Memory B cell (primary cell): ENCODE results near the gene SH3TC1.

Experiments used
- ATAC-seq: fragments of 150-1000 bp; cut with Tn5 transposase; 2 replicates; pipeline ENCODE4 v1.10.0; 2021; ENCODE audit warnings: low read depth, mild to moderate bottlenecking, moderate library complexity
- DNase-seq, 2 donors: peaks; one replicate each; pipeline ENCODE4 v3.0.0; 2022; ENCODE audit warnings: low spot score in 2 of 2
- H3K27ac Mint-ChIP-seq: one replicate; pipeline ENCODE4 v1.8.0; 2022; ENCODE audit warnings: mild to moderate bottlenecking, moderate library complexity, mixed read lengths
- H3K27me3 Mint-ChIP-seq: one replicate; pipeline ENCODE4 v1.8.0; 2022; ENCODE audit warnings: mixed read lengths
- H3K36me3 Mint-ChIP-seq: one replicate; pipeline ENCODE4 v1.8.0; 2022; ENCODE audit warnings: mild to moderate bottlenecking, mixed read lengths
- H3K4me1 Mint-ChIP-seq: one replicate; pipeline ENCODE4 v1.8.0; 2022; ENCODE audit warnings: mixed read lengths
- H3K4me3 Mint-ChIP-seq: one replicate; pipeline ENCODE4 v1.8.0; 2022; ENCODE audit warnings: mild to moderate bottlenecking, moderate library complexity, mixed read lengths
- H3K9me3 Mint-ChIP-seq: one replicate; pipeline ENCODE4 v1.8.0; 2022; ENCODE audit warnings: mixed read lengths

SH3TC1 gene

DNA sequence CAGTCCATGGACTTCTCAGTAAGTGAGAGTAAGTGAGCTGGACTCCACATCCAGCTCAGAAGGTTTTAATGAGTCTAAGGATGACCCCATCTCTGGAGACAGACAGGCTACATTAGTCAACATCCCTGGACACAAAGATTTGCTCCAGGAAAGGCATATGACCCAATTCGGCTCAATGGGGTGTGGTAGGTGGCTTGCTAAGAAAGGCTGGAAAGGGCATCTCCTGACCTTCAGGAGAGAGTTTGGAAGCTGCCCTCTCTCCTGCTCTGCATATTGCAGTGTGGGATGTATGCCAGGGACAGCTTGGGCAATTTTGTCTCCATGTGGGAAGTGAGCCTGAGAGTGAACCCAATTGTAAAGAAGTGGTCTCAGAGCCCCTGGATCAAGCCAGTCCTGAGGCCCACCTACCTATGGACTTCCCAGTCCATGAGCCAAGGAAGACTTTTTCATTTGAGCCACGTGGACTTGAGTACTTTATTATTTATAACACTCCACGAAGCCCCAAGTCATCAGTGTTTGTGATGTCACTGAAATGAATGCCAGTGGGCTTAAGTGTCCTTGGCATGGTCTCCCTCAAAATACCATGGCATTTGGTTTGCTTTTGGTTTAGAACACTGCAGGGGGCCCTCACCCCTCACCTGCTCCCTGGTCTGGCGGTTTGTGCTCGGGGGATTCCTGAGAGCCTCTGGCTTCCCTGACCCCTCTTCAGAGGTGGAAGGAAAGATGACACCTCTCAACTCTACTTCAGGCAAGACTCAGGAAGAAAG, 30.1 kb upstream of the SH3TC1 start:
- Mint-ChIP-seq H3K9me3 (peaks cover 10% of the 10 kb centered on the region), H3K27ac (no peak overlapping the region), H3K4me3 (no peak overlapping the region), H3K36me3 (no peaks in the 10 kb centered on the region), H3K27me3 (peaks cover 4% of the 10 kb centered on the region), H3K4me1 (peaks cover 37% of the 10 kb centered on the region)
- no peak for DNase-seq
- ATAC-seq: no peak

DNA sequence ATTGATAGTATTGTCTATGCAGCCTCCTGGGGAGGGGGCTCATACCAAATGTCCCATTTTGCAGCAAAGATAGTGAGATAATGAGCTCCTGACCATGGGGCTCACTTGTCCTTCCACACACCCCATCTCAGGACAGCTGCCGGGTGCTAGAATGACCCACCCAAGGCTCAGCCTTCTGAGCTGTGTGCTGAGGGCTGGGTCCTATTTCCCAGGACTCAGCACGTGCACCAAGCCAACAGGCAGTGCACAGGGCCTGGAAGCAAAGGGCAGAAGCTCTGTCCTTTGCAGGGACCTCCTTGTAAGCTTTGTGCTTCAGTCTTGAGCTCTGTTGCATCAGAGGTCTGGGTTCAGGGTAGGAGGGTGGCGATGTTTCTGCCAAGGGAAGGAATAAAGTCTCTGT, 29.3 kb upstream of the SH3TC1 start:
- no peaks in the 10 kb centered on the region for H3K36me3 Mint-ChIP-seq
- H3K9me3 Mint-ChIP-seq: peaks cover 10% of the 10 kb centered on the region
- no peak overlapping the region for H3K27ac Mint-ChIP-seq
- peaks cover 4% of the 10 kb centered on the region for H3K27me3 Mint-ChIP-seq
- no peak for ATAC-seq
- no peak for DNase-seq
- no peak overlapping the region for H3K4me3 Mint-ChIP-seq
- H3K4me1 Mint-ChIP-seq: peaks cover 31% of the 10 kb centered on the region

DNA sequence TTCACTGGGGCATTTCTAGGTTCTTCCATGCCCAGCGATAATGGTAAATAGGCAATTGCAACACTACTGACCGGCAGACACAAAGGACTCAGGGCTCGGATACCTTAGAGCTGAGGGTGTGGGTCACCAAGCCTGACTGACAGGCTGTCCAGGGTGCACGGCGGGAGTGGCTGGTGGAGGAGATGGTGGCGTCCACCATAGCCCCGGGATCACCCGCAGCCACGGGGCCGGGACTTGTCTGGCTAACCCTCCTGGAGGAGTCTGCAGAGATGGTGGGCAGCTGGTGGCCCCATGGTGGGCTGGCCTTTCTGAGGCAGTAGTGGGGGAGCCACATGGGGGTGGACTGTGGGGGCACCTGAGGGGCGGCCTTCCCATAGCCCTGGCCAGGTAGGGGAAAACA, 28.7 kb upstream of the SH3TC1 start:
- H3K36me3 Mint-ChIP-seq: no peaks in the 10 kb centered on the region
- no peak overlapping the region for H3K4me3 Mint-ChIP-seq
- H3K9me3 Mint-ChIP-seq: peaks cover 10% of the 10 kb centered on the region
- H3K27me3 Mint-ChIP-seq: peaks cover 4% of the 10 kb centered on the region
- ATAC-seq (no peak), DNase-seq (no peak)
- H3K4me1 Mint-ChIP-seq: peaks cover 28% of the 10 kb centered on the region
- H3K27ac Mint-ChIP-seq: no peak overlapping the region

DNA sequence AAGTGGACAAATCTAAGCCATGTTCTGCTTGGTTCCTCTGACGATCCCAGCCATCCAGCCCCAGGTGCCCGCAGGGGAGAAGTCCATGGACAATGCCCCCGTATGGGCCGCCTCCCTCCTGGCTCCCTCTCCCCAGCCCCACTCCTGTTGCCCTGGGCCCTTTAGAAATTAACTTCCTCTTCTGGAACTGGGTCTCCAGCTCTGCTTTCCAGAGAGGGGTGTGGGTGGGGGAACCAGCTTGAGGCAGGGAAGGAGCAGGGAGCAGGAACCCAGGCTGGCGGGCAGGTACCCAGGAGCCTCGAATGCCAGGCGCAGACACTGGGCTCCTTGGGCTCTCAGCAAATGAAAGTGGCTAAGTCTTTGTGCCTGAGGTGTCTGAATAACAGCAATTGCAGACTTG, 27.8 kb upstream of the SH3TC1 start:
- H3K27me3 Mint-ChIP-seq: peaks cover 4% of the 10 kb centered on the region
- ATAC-seq: no peak
- H3K36me3 Mint-ChIP-seq: no peaks in the 10 kb centered on the region
- H3K27ac Mint-ChIP-seq: peak overlapping the region; percentile 74
- no peak for DNase-seq
- peaks cover 8% of the 10 kb centered on the region for H3K9me3 Mint-ChIP-seq
- H3K4me3 Mint-ChIP-seq: peak overlapping the region; percentile 81
- peaks cover 24% of the 10 kb centered on the region for H3K4me1 Mint-ChIP-seq

DNA sequence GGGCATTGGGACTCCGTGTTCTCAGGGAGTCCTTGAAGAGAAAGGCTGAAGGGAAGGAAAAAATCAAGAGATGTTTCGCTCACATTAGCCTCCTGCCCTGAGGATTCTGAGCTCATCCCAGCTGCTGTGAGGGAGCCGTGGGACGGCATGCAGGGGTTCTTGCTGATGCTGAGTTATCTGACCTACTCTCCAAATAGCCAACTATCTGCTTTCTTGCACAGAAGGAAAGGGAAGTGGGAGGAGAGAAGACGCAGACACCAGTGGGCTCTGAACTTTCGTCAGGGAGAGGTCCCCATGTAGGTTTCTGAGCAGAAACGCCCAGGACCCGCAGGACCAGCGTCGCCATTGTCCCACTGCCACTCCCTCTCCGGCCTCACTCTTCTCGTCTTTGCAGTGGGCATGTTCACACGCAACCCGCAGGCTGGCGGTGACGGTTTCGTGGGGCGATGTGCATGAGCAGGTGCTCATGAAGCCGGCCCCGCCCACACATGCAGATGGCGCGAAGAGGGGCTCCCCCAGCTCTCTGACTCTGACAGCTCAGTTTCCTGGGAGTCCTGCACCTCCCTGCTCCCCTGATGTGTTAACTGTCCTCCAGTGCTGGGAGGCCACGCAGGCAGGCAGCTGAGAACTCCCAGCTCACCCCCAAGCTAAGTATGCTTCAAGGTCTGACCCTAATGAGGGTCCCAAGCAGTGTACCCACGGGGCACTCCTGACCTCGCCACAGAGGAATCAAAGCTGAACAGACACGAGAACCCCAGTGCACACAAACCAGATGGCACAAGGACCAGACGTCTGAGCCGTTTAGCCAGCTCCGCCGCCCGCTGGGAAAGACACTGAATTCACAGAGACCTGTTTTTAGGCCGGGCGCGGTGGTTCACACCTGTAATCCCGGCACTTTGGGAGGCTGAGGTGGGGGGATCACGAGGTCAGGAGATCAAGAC, 26.8 kb upstream of the SH3TC1 start:
- H3K36me3 Mint-ChIP-seq: no peaks in the 10 kb centered on the region
- H3K4me1 Mint-ChIP-seq: peaks cover 20% of the 10 kb centered on the region
- ATAC-seq (peak; percentile 89), DNase-seq (peak; percentile 69 to 72)
- peaks cover 4% of the 10 kb centered on the region for H3K27me3 Mint-ChIP-seq
- H3K4me3 Mint-ChIP-seq: peak overlapping the region; percentile 81
- H3K9me3 Mint-ChIP-seq: peaks cover 2% of the 10 kb centered on the region
- peak overlapping the region; percentile 74 for H3K27ac Mint-ChIP-seq

DNA sequence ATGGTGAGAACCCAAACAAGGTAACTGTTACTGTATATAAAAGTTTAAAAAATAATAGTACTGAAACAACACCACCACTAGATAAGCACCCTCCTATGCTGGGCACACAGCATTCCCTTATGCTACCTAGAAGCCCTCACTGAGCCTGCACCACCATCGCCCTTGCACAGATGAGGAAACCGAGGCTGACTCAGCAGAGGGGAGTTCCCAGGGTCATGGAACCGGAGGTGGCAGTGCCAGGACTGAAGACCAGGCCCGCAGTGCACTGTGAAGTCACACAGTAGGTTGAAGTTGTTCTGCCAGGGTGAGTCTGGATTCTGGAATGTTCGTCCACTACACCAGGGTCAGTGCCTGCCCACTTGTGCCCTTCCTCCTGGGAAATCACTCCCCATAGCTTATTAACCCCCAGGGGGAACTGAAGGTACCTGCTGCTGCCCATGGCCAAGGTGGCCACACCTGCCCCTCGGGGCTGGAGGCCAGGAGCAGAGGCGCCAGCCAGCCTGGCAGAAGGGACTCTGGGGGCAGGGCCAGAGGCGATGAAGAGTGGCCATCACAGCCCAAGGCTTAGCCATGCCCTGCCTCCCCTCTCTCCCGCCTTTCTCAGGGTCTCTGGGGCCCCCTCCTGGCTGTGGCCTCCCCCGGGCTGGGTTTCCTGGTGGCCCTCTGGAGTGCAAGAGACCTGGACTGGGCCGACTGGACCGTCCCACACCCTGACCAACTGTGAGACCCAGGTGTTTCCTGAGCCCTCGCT, 25.4 kb upstream of the SH3TC1 start:
- H3K9me3 Mint-ChIP-seq: no peaks in the 10 kb centered on the region
- DNase-seq: no peak
- no peak overlapping the region for H3K27ac Mint-ChIP-seq
- H3K4me1 Mint-ChIP-seq: peaks cover 18% of the 10 kb centered on the region
- ATAC-seq: no peak
- H3K27me3 Mint-ChIP-seq: peaks cover 4% of the 10 kb centered on the region
- H3K36me3 Mint-ChIP-seq: no peaks in the 10 kb centered on the region
- H3K4me3 Mint-ChIP-seq: no peak overlapping the region

DNA sequence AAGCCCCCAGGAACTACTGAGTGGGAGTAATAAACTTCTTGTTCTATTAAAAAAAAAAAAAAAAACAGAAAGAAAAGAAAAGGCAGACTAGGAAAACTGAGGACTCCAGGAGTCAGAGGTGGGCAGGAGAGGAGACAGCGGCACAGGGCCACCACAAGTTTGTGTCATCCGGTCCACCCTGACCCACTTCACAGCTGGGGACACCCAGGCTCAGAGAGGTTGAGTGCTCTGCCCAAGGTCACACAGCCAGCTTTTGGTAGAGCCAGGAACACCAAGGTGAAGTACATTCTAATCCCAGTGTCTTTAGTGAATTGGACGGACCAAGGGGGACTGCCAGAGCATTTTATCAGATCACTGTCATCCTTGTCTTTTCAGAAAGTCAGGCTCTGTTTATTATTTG, 24.1 kb upstream of the SH3TC1 start:
- peaks cover 4% of the 10 kb centered on the region for H3K27me3 Mint-ChIP-seq
- ATAC-seq (no peak), DNase-seq (no peak)
- peaks cover 18% of the 10 kb centered on the region for H3K4me1 Mint-ChIP-seq
- no peak overlapping the region for H3K4me3 Mint-ChIP-seq
- H3K36me3 Mint-ChIP-seq: no peaks in the 10 kb centered on the region
- no peaks in the 10 kb centered on the region for H3K9me3 Mint-ChIP-seq
- H3K27ac Mint-ChIP-seq: no peak overlapping the region

DNA sequence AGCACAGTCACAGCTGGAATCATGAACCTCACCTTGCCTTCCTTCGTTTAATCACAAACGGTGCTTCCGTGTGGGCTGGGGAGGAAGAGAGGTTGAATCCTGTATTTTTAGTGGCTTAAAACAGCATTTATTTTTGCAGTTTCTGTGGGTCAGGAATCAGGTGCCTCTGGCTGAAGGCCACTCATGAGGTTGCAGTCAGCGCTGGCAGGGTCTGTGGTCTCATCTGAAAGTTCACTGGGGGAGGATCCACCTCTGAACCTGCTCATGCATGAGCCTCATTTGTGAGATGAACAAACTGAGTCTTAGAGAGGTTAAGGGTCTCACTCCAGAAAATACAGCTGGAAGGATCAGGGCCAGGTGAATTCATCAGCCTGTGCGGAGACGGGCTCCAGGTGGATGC, 23.4 kb upstream of the SH3TC1 start:
- DNase-seq: no peak
- Mint-ChIP-seq H3K27me3 (peaks cover 4% of the 10 kb centered on the region), H3K4me3 (no peak overlapping the region), H3K36me3 (no peaks in the 10 kb centered on the region), H3K27ac (no peak overlapping the region), H3K4me1 (peaks cover 18% of the 10 kb centered on the region), H3K9me3 (no peaks in the 10 kb centered on the region)
- no peak for ATAC-seq

DNA sequence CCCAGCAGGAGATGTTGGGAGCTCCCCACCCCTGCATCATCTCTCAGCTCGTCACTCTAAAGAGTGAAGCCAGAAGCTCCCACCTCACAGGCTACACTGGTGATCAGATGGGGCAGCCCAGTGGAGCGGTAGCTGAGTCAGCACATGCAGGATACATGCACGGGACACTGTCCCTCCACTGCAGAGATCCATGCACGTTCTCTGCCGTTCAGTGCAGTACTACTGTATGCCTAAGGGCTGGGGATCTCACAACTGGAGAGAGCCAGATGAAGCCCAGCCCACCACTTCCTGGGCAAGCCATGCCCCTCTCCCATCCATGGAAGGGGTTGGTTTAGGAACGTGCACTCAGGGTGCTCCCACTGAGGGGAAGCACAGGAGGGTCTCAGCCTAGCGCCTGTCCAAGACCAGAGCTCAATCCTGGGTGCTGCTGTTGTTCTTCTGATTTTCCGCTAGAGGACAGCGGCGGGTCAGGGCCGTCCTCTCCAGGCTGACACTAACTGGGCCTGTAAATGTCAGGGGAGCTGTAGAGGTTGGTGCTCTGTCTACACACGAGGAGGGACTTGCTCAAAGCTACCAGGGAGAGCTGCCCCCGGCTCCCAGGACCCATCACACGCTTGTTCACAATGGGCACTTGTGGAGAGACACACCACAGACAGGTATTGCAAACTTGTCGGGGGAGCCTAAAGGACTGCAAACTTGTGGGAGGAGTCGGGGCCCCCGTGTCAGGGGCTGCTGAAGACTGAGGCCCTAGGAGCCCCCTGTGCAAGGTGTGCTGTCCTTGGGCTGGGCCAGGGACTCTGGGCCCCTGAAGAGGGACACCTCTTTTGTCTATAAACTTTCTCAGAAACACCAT, 22.3 kb upstream of the SH3TC1 start:
- DNase-seq (peak; percentile 46 to 51), ATAC-seq (peak; percentile 58)
- H3K4me3 Mint-ChIP-seq: no peak overlapping the region
- peaks cover 16% of the 10 kb centered on the region for H3K4me1 Mint-ChIP-seq
- no peaks in the 10 kb centered on the region for H3K9me3 Mint-ChIP-seq
- peaks cover under 1% of the 10 kb centered on the region for H3K27me3 Mint-ChIP-seq
- H3K27ac Mint-ChIP-seq: no peak overlapping the region
- H3K36me3 Mint-ChIP-seq: no peaks in the 10 kb centered on the region

DNA sequence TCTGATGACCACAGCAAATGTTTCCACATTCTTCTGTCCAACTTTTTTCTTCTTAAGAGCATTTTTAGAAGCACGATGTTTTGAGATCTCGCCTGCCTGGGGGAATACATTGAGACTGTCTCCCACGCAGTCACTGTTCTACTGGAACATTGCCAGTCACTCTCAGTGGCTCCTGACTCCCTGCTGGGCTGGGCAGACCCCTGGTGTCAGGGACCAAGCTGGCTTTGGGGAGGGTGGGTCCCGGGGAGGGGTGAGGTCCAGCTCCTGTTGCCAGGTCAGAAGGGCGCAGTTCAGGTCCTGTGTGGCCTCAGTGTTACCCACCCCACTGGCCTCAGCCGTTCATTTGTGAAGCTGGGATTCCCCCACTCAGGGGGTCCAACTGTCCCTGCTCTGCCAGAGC, 21.5 kb upstream of the SH3TC1 start:
- Mint-ChIP-seq H3K9me3 (no peaks in the 10 kb centered on the region), H3K27me3 (no peaks in the 10 kb centered on the region), H3K36me3 (no peaks in the 10 kb centered on the region), H3K4me1 (peaks cover 8% of the 10 kb centered on the region), H3K4me3 (no peak overlapping the region), H3K27ac (no peak overlapping the region)
- ATAC-seq (no peak), DNase-seq (no peak)

DNA sequence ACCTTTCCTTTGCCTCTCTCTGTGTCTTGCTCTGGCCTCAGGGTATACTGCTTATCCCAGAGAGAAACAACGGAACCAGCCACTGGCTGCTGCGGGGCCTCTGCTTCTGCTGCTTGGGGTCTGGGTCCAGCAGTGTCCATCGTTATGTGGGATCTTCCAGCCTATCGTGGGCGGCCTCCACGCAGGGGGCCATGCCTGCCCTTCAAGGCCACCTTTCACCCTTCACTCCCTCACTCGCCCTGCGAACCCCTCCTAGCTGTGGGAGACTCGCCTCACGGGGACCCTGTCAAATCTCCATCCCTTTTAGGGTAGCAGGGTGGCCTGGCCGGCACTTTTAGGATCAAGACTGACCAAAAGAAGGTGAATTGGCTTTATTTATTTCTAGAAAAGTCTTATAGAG, 21.1 kb upstream of the SH3TC1 start:
- DNase-seq: no peak
- no peak for ATAC-seq
- Mint-ChIP-seq H3K4me1 (peaks cover 7% of the 10 kb centered on the region), H3K27me3 (no peaks in the 10 kb centered on the region), H3K27ac (no peak overlapping the region), H3K4me3 (no peak overlapping the region), H3K36me3 (no peaks in the 10 kb centered on the region), H3K9me3 (no peaks in the 10 kb centered on the region)

DNA sequence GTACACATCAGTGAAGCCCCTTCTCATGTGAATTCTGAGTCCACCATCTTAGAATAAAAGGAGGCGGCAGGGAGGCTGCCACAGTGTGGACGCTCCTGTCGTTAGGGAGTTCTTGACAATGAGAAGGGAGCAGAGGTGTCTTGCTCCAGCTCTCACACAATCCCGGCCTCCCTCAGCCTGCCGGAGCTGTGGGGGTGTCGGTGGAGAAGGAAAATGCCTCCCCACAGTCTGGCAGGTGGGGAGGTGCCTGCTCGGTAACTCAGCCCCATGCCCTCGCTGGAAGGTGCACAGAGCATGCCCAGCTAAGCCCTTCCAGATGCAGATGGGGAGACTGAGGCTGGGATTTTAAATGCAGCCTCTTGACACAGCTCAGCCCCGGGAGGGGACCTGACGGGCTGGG, 20.0 kb upstream of the SH3TC1 start:
- Mint-ChIP-seq H3K27ac (no peak overlapping the region), H3K9me3 (no peaks in the 10 kb centered on the region), H3K36me3 (no peaks in the 10 kb centered on the region), H3K4me3 (no peak overlapping the region), H3K4me1 (peaks cover 7% of the 10 kb centered on the region), H3K27me3 (no peaks in the 10 kb centered on the region)
- no peak for ATAC-seq
- no peak for DNase-seq

DNA sequence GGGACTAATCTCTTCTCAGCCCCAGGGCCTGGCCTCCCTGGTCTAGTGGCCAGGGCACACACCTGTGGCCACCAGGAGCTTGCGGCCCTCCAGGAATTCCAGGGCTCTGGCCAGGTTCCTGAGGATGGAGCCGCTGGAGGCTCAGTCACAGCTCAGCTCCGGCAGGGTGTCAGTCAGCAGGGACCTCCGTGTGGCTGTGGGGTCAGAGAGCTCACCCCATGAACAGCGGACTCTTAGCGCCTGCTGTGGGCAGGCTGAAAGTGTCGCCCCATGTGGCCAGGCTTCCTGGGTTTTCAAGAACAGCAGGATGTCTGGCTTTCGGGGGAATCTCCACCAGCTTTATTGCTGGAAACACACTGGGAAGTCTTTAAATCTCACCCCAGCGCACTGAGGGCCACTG, 19.3 kb upstream of the SH3TC1 start:
- no peak for DNase-seq
- H3K36me3 Mint-ChIP-seq: no peaks in the 10 kb centered on the region
- no peaks in the 10 kb centered on the region for H3K9me3 Mint-ChIP-seq
- no peaks in the 10 kb centered on the region for H3K27me3 Mint-ChIP-seq
- no peak overlapping the region for H3K27ac Mint-ChIP-seq
- no peak overlapping the region for H3K4me3 Mint-ChIP-seq
- H3K4me1 Mint-ChIP-seq: peaks cover 7% of the 10 kb centered on the region
- ATAC-seq: no peak
